Smooth muscle cell of the pulmonary artery (primary cell): Measurements from ENCODE around the gene UXT. TPM values are rescaled to one million over a fixed set of nuclear protein-coding genes. Genes with fewer than 3 reads are reported as not detected.

ENCODE experiments used
- total RNA-seq: library from RNA; depleted of rRNA; stranded (reverse); fragments of >200 nt; gene quantifications from 2 replicates; pipeline ENCODE4 v1.2.3, GENCODE V29; 2014

The UXT gene, protein sequence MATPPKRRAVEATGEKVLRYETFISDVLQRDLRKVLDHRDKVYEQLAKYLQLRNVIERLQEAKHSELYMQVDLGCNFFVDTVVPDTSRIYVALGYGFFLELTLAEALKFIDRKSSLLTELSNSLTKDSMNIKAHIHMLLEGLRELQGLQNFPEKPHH
- 70.6 and 90.6 TPM in 2 replicates for total RNA-seq

DNA sequence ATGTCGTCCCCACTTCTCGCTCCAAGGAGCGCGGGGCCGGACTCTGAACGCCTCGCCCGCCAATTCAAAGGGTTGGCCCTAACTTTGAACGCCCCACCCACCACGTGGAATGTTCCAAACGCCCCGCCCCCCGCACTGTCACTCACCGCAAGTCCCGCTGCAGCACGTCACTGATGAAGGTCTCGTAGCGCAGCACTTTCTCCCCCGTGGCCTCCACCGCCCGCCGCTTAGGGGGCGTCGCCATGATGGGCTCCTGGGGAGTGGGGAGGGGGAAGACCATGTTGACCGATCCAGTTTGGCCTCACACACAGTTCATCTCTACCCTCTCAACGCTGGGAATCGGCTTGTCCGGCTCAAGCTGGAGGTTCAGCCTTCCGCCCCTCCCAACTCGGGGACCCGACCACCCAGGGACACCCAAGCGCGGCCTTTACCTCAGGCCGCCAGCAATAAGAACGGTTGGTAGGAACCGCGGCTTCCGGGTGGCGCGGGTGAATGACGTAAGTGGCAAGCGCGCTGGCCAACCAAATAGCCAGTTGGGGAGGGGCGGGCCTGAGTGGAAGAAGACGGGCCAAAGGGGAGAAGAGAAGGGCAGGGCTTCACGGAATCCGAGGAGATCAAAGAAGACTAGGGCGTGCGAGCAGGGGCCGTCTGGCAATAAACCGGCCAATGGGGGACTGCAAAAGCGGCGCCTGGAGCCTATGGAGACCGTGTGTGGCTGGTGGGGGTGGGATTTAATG is at the start of gene UXT:
TSS of gene UXT (minus strand) at position 497 of the 737 bp plus-strand sequence. CDS start at position 244, 253 bp downstream.

DNA sequence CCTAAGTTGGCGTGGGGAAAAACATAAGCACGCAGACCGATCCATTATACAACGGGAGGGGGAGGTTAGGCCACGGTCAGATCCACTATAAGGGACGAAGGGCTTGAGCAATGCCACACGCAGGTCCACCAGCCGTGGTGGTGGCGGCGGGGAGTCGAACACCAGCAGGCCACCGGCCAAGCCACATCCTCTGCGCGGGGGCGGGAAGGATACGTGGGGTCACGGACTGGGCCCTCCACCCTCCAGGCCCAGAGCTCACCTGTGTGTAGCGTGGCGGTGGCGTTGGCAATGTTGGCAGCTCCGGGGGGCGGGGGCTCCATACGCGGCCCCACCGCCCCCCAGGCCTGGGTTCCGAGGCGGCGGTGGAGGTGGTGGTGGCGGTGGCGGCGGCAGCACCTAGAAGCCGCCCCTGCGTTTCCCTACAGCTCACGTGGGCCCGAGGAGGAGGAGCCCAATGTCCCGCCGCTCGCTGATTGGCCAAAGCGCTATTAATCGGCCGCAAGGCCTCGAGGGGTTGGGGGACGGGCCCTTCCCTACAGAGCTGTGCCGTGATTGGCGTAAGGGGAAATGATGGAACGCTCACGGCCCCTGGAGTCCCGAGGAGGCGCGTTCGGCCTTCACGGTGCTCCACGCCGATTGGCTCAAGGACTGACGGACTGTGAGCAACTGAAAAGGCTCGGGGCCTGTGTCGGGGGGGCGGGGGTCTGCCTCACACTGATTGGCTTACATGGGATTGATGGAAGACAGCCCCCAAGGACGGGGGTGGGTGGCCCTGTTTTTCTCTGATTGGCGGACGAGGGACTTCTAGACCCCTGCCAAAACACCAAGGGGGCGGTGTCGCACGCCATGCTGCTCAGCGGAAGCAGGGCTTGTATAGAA is 8.6 kb downstream of the UXT start, which contains the start of gene ELK1:
TSS of gene ELK1 (minus strand) at position 400 of the 879 bp plus-strand sequence. CDS start 9,122 bp downstream, outside the sequence.

DNA sequence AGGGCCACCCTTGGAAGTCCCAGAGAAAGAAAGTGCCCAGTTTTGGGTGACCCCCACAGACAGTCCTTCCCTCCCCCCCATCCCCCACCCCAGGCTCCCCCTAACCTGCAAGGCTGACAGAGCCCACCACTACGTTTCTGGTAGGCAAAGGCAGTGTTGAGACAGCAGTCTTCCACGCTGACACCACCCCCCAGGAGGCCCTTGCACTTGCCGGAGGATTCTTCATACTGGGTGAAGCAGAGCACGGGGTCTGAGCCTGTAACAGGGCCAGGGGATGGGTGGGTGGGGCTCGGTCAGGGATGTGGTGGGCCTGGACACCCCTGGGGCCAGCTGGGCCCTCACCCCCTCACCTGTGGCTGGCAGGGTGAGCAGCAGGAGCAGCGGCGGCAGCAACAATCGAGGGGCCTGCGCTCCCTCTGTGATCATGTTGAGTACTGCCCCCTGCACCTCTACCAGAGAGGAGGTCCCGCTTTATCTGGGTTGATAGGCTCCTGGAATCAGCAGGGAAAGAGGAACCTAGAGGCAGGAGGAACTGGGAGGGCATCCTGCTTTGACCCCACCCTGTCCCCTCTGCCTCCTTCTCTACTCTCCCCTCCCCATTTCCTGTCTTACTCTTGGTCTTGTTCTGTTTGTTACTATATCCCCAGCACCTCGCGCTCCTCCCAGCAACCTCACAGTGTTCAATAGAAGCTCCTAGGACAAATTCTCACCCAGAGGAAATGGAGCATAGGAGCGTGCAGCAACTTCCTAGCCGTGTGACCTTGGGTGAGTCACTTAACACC is 29.4 kb downstream of the UXT start, which contains the start of gene CFP:
TSS of gene CFP (minus strand) at position 512 of the 782 bp plus-strand sequence. CDS start at position 426, 86 bp downstream.

DNA sequence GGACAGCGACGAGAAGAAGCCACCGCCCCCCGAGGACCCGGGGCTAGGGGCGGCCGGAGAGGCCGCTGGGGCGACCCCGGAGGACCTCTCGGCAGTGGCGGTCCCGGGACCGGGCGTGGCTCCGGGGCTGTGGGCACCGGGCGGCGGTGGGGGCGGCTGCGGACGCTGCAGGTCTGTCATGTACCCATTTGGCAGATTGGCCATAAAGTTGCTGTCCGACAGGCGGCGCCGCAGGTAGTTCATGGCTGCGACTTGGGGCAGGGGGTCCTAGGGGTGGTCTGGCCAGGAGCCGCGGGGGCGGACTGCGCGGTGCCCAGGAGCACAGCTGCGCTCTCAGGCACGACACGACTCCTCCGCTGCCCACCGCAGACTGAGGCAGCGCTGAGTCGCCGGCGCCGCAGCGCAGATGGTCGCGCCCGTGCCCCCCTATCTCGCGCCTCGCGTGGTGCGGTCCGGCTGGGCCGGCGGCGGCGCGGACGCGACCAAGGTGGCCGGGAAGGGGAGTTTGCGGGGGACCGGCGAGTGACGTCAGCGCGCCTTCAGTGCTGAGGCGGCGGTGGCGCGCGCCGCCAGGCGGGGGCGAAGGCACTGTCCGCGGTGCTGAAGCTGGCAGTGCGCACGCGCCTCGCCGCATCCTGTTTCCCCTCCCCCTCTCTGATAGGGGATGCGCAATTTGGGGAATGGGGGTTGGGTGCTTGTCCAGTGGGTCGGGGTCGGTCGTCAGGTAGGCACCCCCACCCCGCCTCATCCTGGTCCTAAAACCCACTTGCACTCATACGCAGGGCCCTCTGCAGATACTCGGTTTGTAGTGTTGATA is 39.3 kb downstream of the UXT start, which contains the start of gene SYN1:
TSS of gene SYN1 (minus strand) at position 372 of the 817 bp plus-strand sequence. CDS start at position 243, 129 bp downstream.

Other genes with a start within 250 kb of the UXT start
- gene ZNF41, start 176.0 kb downstream of the UXT start, total RNA-seq: 5.4 and 6.5 TPM in 2 replicates
- 22.9 and 23.7 TPM in 2 replicates for gene ARAF, start 98.0 kb downstream of the UXT start, total RNA-seq
- 1,183 and 1,864 TPM in 2 replicates for gene TIMP1, start 76.7 kb downstream of the UXT start, total RNA-seq
- gene SYN1, start 39.3 kb downstream of the UXT start, total RNA-seq: 0.07 and 0.36 TPM in 2 replicates
- gene CFP, start 29.2 kb downstream of the UXT start, total RNA-seq: 0.07 and 0.10 TPM in 2 replicates
- gene ELK1, start 8.6 kb downstream of the UXT start, total RNA-seq: 20.4 and 27.5 TPM in 2 replicates
- gene ZNF81, start 177.7 kb upstream of the UXT start, total RNA-seq: 7.6 and 8.4 TPM in 2 replicates